ENCODE results near the gene ARSA. TPM values are rescaled to one million over a fixed set of nuclear protein-coding genes. Genes with fewer than 3 reads are reported as not detected.

The ARSA gene
- total and polyA plus RNA-seq, 2 of the 13 experiments (the other 11 are each of a cell fraction or from before 2014, with no cell fraction given): 9.0 to 11.5 TPM

GRCh38 chr22:50620593-50621355 is 7.2 kb downstream of the ARSA start (continued):
- TF ChIP-seq MTERF4 (CRISPR knock-in tag; IDR thresholded peaks at IDR 0.05) (no peak), EP300 (IDR thresholded peaks at IDR 0.05; ENCODE audit: low read depth in 2 of 2, low read length in 2 of 2) (no peak), EP300 (CRISPR knock-in tag; IDR thresholded peaks at IDR 0.05; ENCODE audit: borderline replicate concordance) (no peak), ZFP36 (IDR thresholded peaks at IDR 0.05; ENCODE audit: borderline replicate concordance, low read depth, low read length, partially characterized antibody) (no peak), E2F1 (CRISPR knock-in tag; IDR thresholded peaks at IDR 0.05) (no peak), SAP130 (CRISPR knock-in tag; IDR thresholded peaks at IDR 0.05; ENCODE audit: low read depth) (no peak; the same call in 1 of the 2 replicates), ZNF766 (CRISPR knock-in tag; IDR thresholded peaks at IDR 0.05; ENCODE audit: borderline replicate concordance) (no peak), MTF1 (CRISPR knock-in tag; IDR thresholded peaks at IDR 0.05) (no peak), KDM6A (CRISPR knock-in tag; IDR thresholded peaks at IDR 0.05; ENCODE audit: low read depth) (no peak), FOXK1 (CRISPR knock-in tag; IDR thresholded peaks at IDR 0.05; ENCODE audit: borderline replicate concordance, low read depth) (no peak), PLRG1 (conservative IDR thresholded peaks at IDR 0.05) (no peak), ZNF232 (CRISPR knock-in tag; IDR thresholded peaks at IDR 0.05; ENCODE audit: borderline replicate concordance) (no peak), ZNF776 (CRISPR knock-in tag; IDR thresholded peaks at IDR 0.05) (0 out of 2 replicates have a peak, but pooled peaks have one; percentile 30), ZFP36L2 (CRISPR knock-in tag; IDR thresholded peaks at IDR 0.05) (no peak), SSRP1 (CRISPR knock-in tag; IDR thresholded peaks at IDR 0.05) (no peak), PCBP1 (IDR thresholded peaks at IDR 0.05; ENCODE audit: borderline replicate concordance, low read depth, low read length) (no peak), MED13 (CRISPR knock-in tag; IDR thresholded peaks at IDR 0.05) (no peak), ZNF644 (CRISPR knock-in tag; IDR thresholded peaks at IDR 0.05; ENCODE audit: low read depth) (no peak), PTBP1 (IDR thresholded peaks at IDR 0.05; ENCODE audit: low read depth, low read length, poor library complexity, severe bottlenecking) (no peak), CEBPZ (IDR thresholded peaks at IDR 0.05; ENCODE audit: low read length) (no peak), NFRKB (IDR thresholded peaks at IDR 0.05) (no peak)
- TF ChIP-seq, protein P1, sequence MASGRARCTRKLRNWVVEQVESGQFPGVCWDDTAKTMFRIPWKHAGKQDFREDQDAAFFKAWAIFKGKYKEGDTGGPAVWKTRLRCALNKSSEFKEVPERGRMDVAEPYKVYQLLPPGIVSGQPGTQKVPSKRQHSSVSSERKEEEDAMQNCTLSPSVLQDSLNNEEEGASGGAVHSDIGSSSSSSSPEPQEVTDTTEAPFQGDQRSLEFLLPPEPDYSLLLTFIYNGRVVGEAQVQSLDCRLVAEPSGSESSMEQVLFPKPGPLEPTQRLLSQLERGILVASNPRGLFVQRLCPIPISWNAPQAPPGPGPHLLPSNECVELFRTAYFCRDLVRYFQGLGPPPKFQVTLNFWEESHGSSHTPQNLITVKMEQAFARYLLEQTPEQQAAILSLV (CRISPR knock-in tag; IDR thresholded peaks at IDR 0.05; ENCODE audit: borderline replicate concordance): 0 out of 2 replicates have a peak, but pooled peaks have one; percentile 23
- TF ChIP-seq, protein P2, sequence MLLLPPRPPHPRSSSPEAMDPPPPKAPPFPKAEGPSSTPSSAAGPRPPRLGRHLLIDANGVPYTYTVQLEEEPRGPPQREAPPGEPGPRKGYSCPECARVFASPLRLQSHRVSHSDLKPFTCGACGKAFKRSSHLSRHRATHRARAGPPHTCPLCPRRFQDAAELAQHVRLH (CRISPR knock-in tag; IDR thresholded peaks at IDR 0.05; ENCODE audit: borderline replicate concordance, low read depth): no peak

Measured in HepG2 (cell line).